Measurements from ENCODE around the gene SP110. TPM values are rescaled to one million over a fixed set of nuclear protein-coding genes. Genes with fewer than 3 reads are reported as not detected.

The SP110 gene
- total RNA-seq, 1 donor from 2014 or later: 25.2 TPM

- no peak for DNase-seq (ENCODE audit: low spot score in 2 of 2)
- intact Hi-C loops (cut with DNase I): no loop called here
- Histone ChIP-seq H3K27me3 (no peaks in the 10 kb centered on the region), H3K27ac (no peak overlapping the region), H3K36me3 (peaks cover 57 to 82% of the 10 kb centered on the region in 2 donors), H3K4me1 (no peaks in the 10 kb centered on the region), H3K4me3 (no peak overlapping the region), H3K9me3 (no peaks in the 10 kb centered on the region)
- TF ChIP-seq, protein P1, sequence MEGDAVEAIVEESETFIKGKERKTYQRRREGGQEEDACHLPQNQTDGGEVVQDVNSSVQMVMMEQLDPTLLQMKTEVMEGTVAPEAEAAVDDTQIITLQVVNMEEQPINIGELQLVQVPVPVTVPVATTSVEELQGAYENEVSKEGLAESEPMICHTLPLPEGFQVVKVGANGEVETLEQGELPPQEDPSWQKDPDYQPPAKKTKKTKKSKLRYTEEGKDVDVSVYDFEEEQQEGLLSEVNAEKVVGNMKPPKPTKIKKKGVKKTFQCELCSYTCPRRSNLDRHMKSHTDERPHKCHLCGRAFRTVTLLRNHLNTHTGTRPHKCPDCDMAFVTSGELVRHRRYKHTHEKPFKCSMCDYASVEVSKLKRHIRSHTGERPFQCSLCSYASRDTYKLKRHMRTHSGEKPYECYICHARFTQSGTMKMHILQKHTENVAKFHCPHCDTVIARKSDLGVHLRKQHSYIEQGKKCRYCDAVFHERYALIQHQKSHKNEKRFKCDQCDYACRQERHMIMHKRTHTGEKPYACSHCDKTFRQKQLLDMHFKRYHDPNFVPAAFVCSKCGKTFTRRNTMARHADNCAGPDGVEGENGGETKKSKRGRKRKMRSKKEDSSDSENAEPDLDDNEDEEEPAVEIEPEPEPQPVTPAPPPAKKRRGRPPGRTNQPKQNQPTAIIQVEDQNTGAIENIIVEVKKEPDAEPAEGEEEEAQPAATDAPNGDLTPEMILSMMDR (IDR thresholded peaks at IDR 0.05): no peak
Observed at GRCh38 chr2:230178546-230179485, 41.0 kb downstream of the SP110 start.

DNA sequence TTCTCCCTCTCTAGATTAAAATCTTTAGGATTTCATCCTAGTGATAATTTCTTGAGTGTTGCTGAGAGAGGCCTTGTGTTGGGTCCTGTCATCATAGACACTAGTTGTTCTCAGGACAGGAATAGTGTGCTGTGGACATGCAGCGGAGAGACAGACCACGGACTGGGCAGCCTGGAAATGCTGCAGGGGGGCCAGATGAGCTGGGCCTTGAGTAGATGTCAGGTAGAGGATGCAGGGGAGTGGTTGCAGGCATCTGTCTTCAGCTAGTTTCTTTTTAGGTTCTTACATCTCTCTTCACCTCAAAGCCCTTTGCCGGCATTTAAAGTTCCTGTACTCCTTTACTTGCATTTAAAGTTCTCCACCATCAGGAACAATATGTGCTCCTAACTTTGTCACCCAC lies 42.8 kb downstream of the SP110 start:
- Histone ChIP-seq H3K4me3 (no peak overlapping the region), H3K27me3 (no peaks in the 10 kb centered on the region), H3K4me1 (no peaks in the 10 kb centered on the region), H3K36me3 (peaks cover 51 to 75% of the 10 kb centered on the region in 2 donors), H3K27ac (no peak overlapping the region), H3K9me3 (no peaks in the 10 kb centered on the region)
- intact Hi-C loops (cut with DNase I): no loop called here
- DNase-seq (ENCODE audit: low spot score in 2 of 2): no peak
- TF ChIP-seq, protein P1 (IDR thresholded peaks at IDR 0.05): no peak

- Histone ChIP-seq H3K27me3 (no peaks in the 10 kb centered on the region), H3K36me3 (peaks cover 35 to 66% of the 10 kb centered on the region in 2 donors), H3K9me3 (no peaks in the 10 kb centered on the region), H3K27ac (no peak overlapping the region), H3K4me3 (no peak overlapping the region), H3K4me1 (no peaks in the 10 kb centered on the region)
- DNase-seq (ENCODE audit: low spot score in 2 of 2): no peak
- TF ChIP-seq, protein P1 (IDR thresholded peaks at IDR 0.05): no peak
- intact Hi-C loops (cut with DNase I): no loop called here
Observed at GRCh38 chr2:230174466-230174865, 45.3 kb downstream of the SP110 start.

GRCh38 chr2:230172852-230173251 lies 46.9 kb downstream of the SP110 start:
- H3K36me3 ChIP-seq: peaks cover 24 to 65% of the 10 kb centered on the region in 2 donors
- DNase-seq (ENCODE audit: low spot score in 2 of 2): no peak

DNA sequence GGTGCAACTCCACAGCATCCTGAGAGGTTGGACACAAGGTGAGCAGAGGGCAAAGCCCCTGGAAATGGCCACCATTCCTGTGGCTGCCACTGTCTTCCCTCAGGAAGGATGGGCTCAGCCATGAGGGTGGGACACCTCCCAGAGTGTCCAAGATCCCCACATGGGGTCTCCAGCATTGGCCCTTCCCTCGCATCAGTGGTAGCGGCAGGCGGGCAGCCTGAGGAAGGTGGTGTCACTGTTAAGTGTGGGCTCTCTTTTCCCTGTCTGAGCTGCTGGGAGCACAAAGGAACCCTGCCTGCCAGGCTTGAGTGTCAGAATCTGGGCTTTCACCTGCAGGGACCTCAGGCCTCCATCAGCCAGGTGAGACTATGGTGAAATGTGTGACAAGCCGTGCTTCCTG lies 47.6 kb downstream of the SP110 start:
- intact Hi-C loops (cut with DNase I): no loop called here
- Histone ChIP-seq H3K27ac (no peak overlapping the region), H3K4me3 (no peak overlapping the region), H3K9me3 (no peaks in the 10 kb centered on the region), H3K4me1 (no peaks in the 10 kb centered on the region), H3K36me3 (peaks cover 17 to 65% of the 10 kb centered on the region in 2 donors), H3K27me3 (no peaks in the 10 kb centered on the region)
- TF ChIP-seq, protein P1 (IDR thresholded peaks at IDR 0.05): no peak
- no peak for DNase-seq (ENCODE audit: low spot score in 2 of 2)

More at GRCh38 chr2:230172852-230173251, 46.9 kb downstream of the SP110 start:
- Histone ChIP-seq H3K4me3 (no peak overlapping the region), H3K9me3 (no peaks in the 10 kb centered on the region), H3K27ac (no peak overlapping the region), H3K27me3 (no peaks in the 10 kb centered on the region), H3K4me1 (no peaks in the 10 kb centered on the region)
- intact Hi-C loops (cut with DNase I): no loop called here
- TF ChIP-seq, protein P1 (IDR thresholded peaks at IDR 0.05): no peak

Measured in ascending aorta (tissue), 2 donors.